Measurements from ENCODE around the gene PAGR1. TPM values are rescaled to one million over a fixed set of nuclear protein-coding genes. Genes with fewer than 3 reads are reported as not detected.
A peak's percentile ranks its signal among the peaks of the same experiment; 100 is the strongest.

PAGR1 gene
- total and polyA plus RNA-seq, 2 of the 8 experiments (the other 6 are each of a cell fraction or from before 2014, with no cell fraction given): 35.4 to 56.4 TPM

DNA sequence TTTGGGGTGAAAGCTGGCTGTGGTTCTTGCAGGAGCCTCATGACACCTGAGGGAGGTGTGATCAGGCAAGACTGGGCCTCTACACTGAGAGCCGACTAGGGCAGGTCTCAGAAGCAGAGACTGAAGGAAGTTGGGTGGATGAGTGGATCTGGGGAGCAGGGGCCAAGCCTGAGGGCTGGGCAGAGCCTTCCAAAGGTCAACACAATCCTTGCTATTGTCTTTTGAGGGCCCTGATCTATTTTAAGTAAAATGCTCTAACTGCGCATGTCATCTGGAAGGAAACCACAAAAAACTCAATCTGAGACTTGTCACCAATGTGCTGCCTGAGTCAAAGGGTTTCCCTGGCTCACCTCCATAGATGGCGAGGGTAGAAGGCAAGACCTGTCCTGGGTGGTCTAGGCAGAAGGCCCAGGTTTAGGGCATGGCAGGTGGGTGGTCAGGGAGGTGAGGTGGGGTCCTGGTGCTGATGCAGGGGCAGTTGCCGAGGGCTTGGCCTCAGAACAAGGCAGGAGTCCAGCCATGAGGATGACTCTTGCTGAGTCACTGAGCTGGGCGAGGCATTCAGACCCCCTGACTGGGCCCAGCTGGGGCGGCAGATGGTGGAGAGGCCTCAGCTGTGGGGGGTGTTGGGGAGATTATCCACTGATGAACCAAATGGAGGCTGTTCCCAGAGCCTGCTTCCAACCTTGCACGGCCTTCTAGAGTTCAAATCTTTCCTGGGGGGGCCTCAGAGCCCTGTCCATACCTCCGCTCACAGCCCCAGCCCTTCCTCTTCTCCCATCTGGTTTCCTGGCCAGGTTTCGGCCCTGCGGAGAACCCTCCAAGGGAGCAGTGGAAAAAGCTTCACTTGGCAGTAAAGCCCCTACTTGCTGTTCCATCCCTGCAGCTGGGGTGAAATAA, 9.4 kb downstream of the PAGR1 start:
- Histone ChIP-seq H2BK15ac (ENCODE audit: low read length) (peak overlapping the region; percentile 88; the same call in 1 of the 2 replicates), H3K4me3 (ENCODE audit: extremely low read depth in 1 of 4, insufficient read depth in 2 of 4, low read depth in 3 of 4, low read length in 4 of 4) (no peak overlapping the region), H4K8ac (ENCODE audit: extremely low read depth, insufficient read depth, low read length) (no peak overlapping the region), H4K20me1 (replicated peaks in 1 of 2; ENCODE audit: control insufficient read depth in 1 of 2, insufficient read depth in 2 of 2, low read length in 2 of 2) (no peaks in the 10 kb centered on the region), H3K4me1 (replicated peaks in 1 of 4; ENCODE audit: control insufficient read depth in 3 of 4, insufficient read depth in 4 of 4, low read length in 3 of 4) (peaks cover 0 to 8% (median 3%) of the 10 kb centered on the region in 4 experiments; a peak in 5 of 7 replicates), H3K4ac (replicated peaks; ENCODE audit: insufficient read length, low read depth, low read length) (no peak overlapping the region), H4K5ac (ENCODE audit: insufficient read length, low read depth, low read length) (peak overlapping the region; percentile 57), H2AFZ (ENCODE audit: low read length) (no peak overlapping the region), H3K27me3 (replicated peaks in 1 of 4; ENCODE audit: control insufficient read depth in 3 of 4, extremely low read depth in 1 of 4, insufficient read depth in 3 of 4, low read length in 3 of 4) (0 out of 7 replicates have a peak, but pooled peaks cover 0 to 3% (median 0%) of the 10 kb centered on the region in 4 experiments), H3K23ac (ENCODE audit: insufficient read length) (no peak overlapping the region), H3K36me3 (ENCODE audit: control insufficient read depth in 2 of 4, insufficient read depth in 4 of 4, low read length in 3 of 4) (no peaks in the 10 kb centered on the region; a peak in 2 of 8 replicates), H3K9me3 (ENCODE audit: insufficient read depth in 2 of 2, low read depth in 1 of 2, low read length in 1 of 2) (no peaks in the 10 kb centered on the region), H3K9ac (replicated peaks in 1 of 4; ENCODE audit: extremely low read depth in 1 of 4, low read depth in 3 of 4, low read length in 3 of 4) (no peak overlapping the region; a peak in 1 of 7 replicates), H3K56ac (replicated peaks; ENCODE audit: insufficient read length, low read depth, low read length) (no peak overlapping the region), H3K14ac (ENCODE audit: insufficient read length) (no peak overlapping the region), H3K79me2 (ENCODE audit: control insufficient read depth in 1 of 2, insufficient read depth in 2 of 2, low read length in 2 of 2) (no peaks in the 10 kb centered on the region), H3K18ac (ENCODE audit: extremely low read depth, low read length) (peak overlapping the region; percentile 66; the same call in 1 of the 2 replicates), H2BK5ac (ENCODE audit: low read depth, low read length) (peak overlapping the region; percentile 71), H3K79me1 (ENCODE audit: low read depth, low read length) (peaks cover 5% of the 10 kb centered on the region; the same call in 1 of the 2 replicates), H3K23me2 (ENCODE audit: low read depth, low read length) (no peaks in the 10 kb centered on the region; the same call in none of the 2 replicates), H2BK120ac (replicated peaks; ENCODE audit: low read depth, low read length) (no peak overlapping the region), H2BK12ac (ENCODE audit: low read depth, low read length) (peak overlapping the region; percentile 87; the same call in 1 of the 2 replicates), H4K91ac (replicated peaks; ENCODE audit: insufficient read length, low read length) (no peak overlapping the region), H2BK20ac (ENCODE audit: low read length) (no peak overlapping the region), H3K4me2 (ENCODE audit: insufficient read depth in 1 of 2, low read depth in 2 of 2, low read length in 2 of 2) (no peak overlapping the region), H2AK5ac (ENCODE audit: low read depth, low read length) (peak overlapping the region; percentile 82; the same call in 1 of the 2 replicates), H3K27ac (ENCODE audit: low read depth, low read length) (no peak overlapping the region; the same call in 1 of the 2 replicates)
- DNase-seq (ENCODE audit: low read depth in 1 of 2, low spot score in 2 of 2): no peak
- ChIA-PET POLR2A (ENCODE audit: partially characterized antibody) (interaction anchor here (0.5 to 16.6 kb wide), 16 partner anchors 8 to 181 kb away, joined by 3 to 167 read pairs (median 4); partner anchors contain the start of gene PAGR1), CTCF (ENCODE audit: partially characterized antibody) (interaction anchor here (1.0 to 17.5 kb wide), 6 partner anchors 7 to 230 kb away, joined by 3 to 212 read pairs (median 4); partner anchors contain the start of gene PAGR1)
- no peak for FAIRE-seq
- 84% methylated on average over 10 of the region's 10 CpGs; no CpG with 5 or more reads in 1 of the 2 experiments for WGBS, 2 experiments (ENCODE audit: extremely low coverage in 1 of 2, insufficient coverage in 1 of 2, insufficient read length in 1 of 2, insufficient replicate concordance in 2 of 2, low coverage in 1 of 2, low lambda C conversion rate in 2 of 2, missing lambda C conversion rate in 1 of 2)
- TF ChIP-seq KDM5A (IDR thresholded peaks at IDR 0.05; ENCODE audit: low read length) (no peak), TEAD4 (IDR thresholded peaks at IDR 0.05; ENCODE audit: low read depth, low read length) (no peak), SIRT6 (IDR thresholded peaks at IDR 0.05; ENCODE audit: low read length) (no peak), MAFK (IDR thresholded peaks at IDR 0.05; ENCODE audit: low read depth, low read length) (peak; percentile 55; the same call in 1 of the 2 replicates), SAP30 (IDR thresholded peaks at IDR 0.05; ENCODE audit: insufficient read depth, insufficient replicate concordance, low read length) (no peak), RXRA (IDR thresholded peaks at IDR 0.05; ENCODE audit: insufficient read depth, low read depth, low read length) (no peak), PHF8 (conservative IDR thresholded peaks at IDR 0.05; ENCODE audit: low read depth, low read length) (no peak), RAD21 (IDR thresholded peaks at IDR 0.05 in 1 of 2, conservative IDR thresholded peaks at IDR 0.05 in 1 of 2; ENCODE audit: low read depth in 2 of 2, low read length in 2 of 2) (no peak)
- TF ChIP-seq, protein P1, sequence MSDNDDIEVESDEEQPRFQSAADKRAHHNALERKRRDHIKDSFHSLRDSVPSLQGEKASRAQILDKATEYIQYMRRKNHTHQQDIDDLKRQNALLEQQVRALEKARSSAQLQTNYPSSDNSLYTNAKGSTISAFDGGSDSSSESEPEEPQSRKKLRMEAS (IDR thresholded peaks at IDR 0.05): 0 out of 2 replicates have a peak, but pooled peaks have one; percentile 16
